ENCODE results near the gene TNPO3. TPM values are rescaled to one million over a fixed set of nuclear protein-coding genes. Genes with fewer than 3 reads are reported as not detected.

Gene TNPO3
- total RNA-seq, 1 experiment from 2014 or later = 59.2 TPM

GRCh38 chr7:128959296-128959695 is 95.6 kb downstream of the TNPO3 start:
- no peaks in the 10 kb centered on the region for H3K79me2 ChIP-seq (ENCODE audit: low read depth)

GRCh38 chr7:128955981-128956380 is 98.9 kb downstream of the TNPO3 start:
- TF ChIP-seq EZH2 (IDR thresholded peaks at IDR 0.05; ENCODE audit: low read depth) (no peak), CTCF (conservative IDR thresholded peaks at IDR 0.05) (no peak)
- Histone ChIP-seq H3K4me3 (no peak overlapping the region), H3K79me2 (ENCODE audit: low read depth) (no peaks in the 10 kb centered on the region), H3K4me1 (replicated peaks; ENCODE audit: insufficient read depth) (peaks cover 4% of the 10 kb centered on the region; the same call in 1 of the 2 replicates), H3K9me3 (ENCODE audit: insufficient read depth, low read depth) (no peaks in the 10 kb centered on the region), H3K4me2 (no peak overlapping the region), H3F3A (ENCODE audit: insufficient read depth, low read depth) (no peaks in the 10 kb centered on the region; the same call in none of the 2 replicates), H3K9me2 (ENCODE audit: insufficient read depth) (no peaks in the 10 kb centered on the region), H3K27ac (no peak overlapping the region), H4K20me1 (ENCODE audit: insufficient read depth) (0 out of 2 replicates have a peak, but pooled peaks cover under 1% of the 10 kb centered on the region), H3K36me3 (ENCODE audit: low read depth) (peaks cover 42% of the 10 kb centered on the region), H2AFZ (no peak overlapping the region), H3K27me3 (ENCODE audit: insufficient read depth, low read depth) (no peaks in the 10 kb centered on the region)
- CTCF ChIA-PET = interaction anchor here (0.6 kb wide), 1 partner anchor 667 kb away, joined by 3 read pairs; no protein-coding TSS in a partner anchor
- DNase-seq = no peak
- no TSS peak for BruUV-seq (replicated peaks)
- intact Hi-C loops (cut with micrococcal nuclease; ENCODE audit: unreplicated experiment) = no loop called here
- POLR2A ChIA-PET (ENCODE audit: unreplicated experiment) = no interaction called here

More at GRCh38 chr7:128959296-128959695, 95.6 kb downstream of the TNPO3 start:
- DNase-seq = no peak
- no peak overlapping the region for H3K4me2 ChIP-seq
- H3K36me3 ChIP-seq (ENCODE audit: low read depth) = peaks cover 36% of the 10 kb centered on the region
- H3K4me1 ChIP-seq (replicated peaks; ENCODE audit: insufficient read depth) = peaks cover 13% of the 10 kb centered on the region; the same call in 1 of the 2 replicates
- H4K20me1 ChIP-seq (ENCODE audit: insufficient read depth) = 0 out of 2 replicates have a peak, but pooled peaks cover 4% of the 10 kb centered on the region
- no peaks in the 10 kb centered on the region for H3K9me2 ChIP-seq (ENCODE audit: insufficient read depth)
- intact Hi-C loops (cut with micrococcal nuclease; ENCODE audit: unreplicated experiment) = no loop called here
- no TSS peak for BruUV-seq (replicated peaks)
- no peak overlapping the region for H2AFZ ChIP-seq
- H3K4me3 ChIP-seq = no peak overlapping the region
- no peaks in the 10 kb centered on the region for H3K9me3 ChIP-seq (ENCODE audit: insufficient read depth, low read depth)
- TF ChIP-seq EZH2 (IDR thresholded peaks at IDR 0.05; ENCODE audit: low read depth) (no peak), CTCF (conservative IDR thresholded peaks at IDR 0.05) (no peak)
- no peak overlapping the region for H3K27ac ChIP-seq
- no peaks in the 10 kb centered on the region for H3K27me3 ChIP-seq (ENCODE audit: insufficient read depth, low read depth)
- CTCF ChIA-PET = interaction anchor here (0.6 kb wide), 1 partner anchor 172 kb away, joined by 3 read pairs; no protein-coding TSS in a partner anchor
- POLR2A ChIA-PET (ENCODE audit: unreplicated experiment) = no interaction called here
- peaks cover 12% of the 10 kb centered on the region for H3F3A ChIP-seq (ENCODE audit: insufficient read depth, low read depth)

- no peaks in the 10 kb centered on the region for H3K4me1 ChIP-seq (replicated peaks; ENCODE audit: insufficient read depth)
- H3K36me3 ChIP-seq (ENCODE audit: low read depth) = peaks cover 42% of the 10 kb centered on the region
- ChIA-PET CTCF (no interaction called here), POLR2A (ENCODE audit: unreplicated experiment) (no interaction called here)
- intact Hi-C loops (cut with micrococcal nuclease; ENCODE audit: unreplicated experiment) = no loop called here
- H3K9me2 ChIP-seq (ENCODE audit: insufficient read depth) = no peaks in the 10 kb centered on the region
- no peak overlapping the region for H3K4me3 ChIP-seq
- no peaks in the 10 kb centered on the region for H3K27me3 ChIP-seq (ENCODE audit: insufficient read depth, low read depth)
- no peaks in the 10 kb centered on the region for H3K79me2 ChIP-seq (ENCODE audit: low read depth)
- TF ChIP-seq EZH2 (IDR thresholded peaks at IDR 0.05; ENCODE audit: low read depth) (no peak), CTCF (conservative IDR thresholded peaks at IDR 0.05) (no peak)
- no peaks in the 10 kb centered on the region for H3K9me3 ChIP-seq (ENCODE audit: insufficient read depth, low read depth)
- H2AFZ ChIP-seq = no peak overlapping the region
- DNase-seq = no peak
- BruUV-seq (replicated peaks) = TSS peak; percentile 10
- H3K27ac ChIP-seq = no peak overlapping the region
- no peaks in the 10 kb centered on the region for H4K20me1 ChIP-seq (ENCODE audit: insufficient read depth)
- no peak overlapping the region for H3K4me2 ChIP-seq
- H3F3A ChIP-seq (ENCODE audit: insufficient read depth, low read depth) = no peaks in the 10 kb centered on the region; the same call in 1 of the 2 replicates
These were observed 99.8 kb downstream of the TNPO3 start for GRCh38 chr7:128954830-128955802.
